K562 (cell line): ENCODE results near the gene TTC23L. TPM values are rescaled to one million over a fixed set of nuclear protein-coding genes. Genes with fewer than 3 reads are reported as not detected.

Source experiments
- DMBX1 ChIP-seq: fragments of 250-450 bp; sonication (Bioruptor Pico); IDR thresholded peaks from 2 replicates; pipeline ENCODE4 v1.8.0; 2022; ENCODE audit warnings: inconsistent platforms, mild to moderate bottlenecking, moderate library complexity, borderline replicate concordance
- DPF2 ChIP-seq: fragments of 450-650 bp; IDR thresholded peaks from 2 replicates; pipeline ENCODE4 v1.6.1; 2016
- ETS1 ChIP-seq: conservative IDR thresholded peaks from 2 replicates; pipeline ENCODE4 v1.6.1; 2011; ENCODE audit warnings: low read depth, mild to moderate bottlenecking, low read length; ENCODE audit not compliant: control insufficient read depth
- FOXA3 ChIP-seq, 2 experiments: fragments of 450-650 bp in 1 of 2; sonication (generic) in 1 of 2; formaldehyde crosslinking; IDR thresholded peaks in 1 of 2; conservative IDR thresholded peaks in 1 of 2; 2 replicates each; pipeline versions ENCODE4 v1.4.0 to v1.8.0; 2020 to 2022; ENCODE audit warnings: mild to moderate bottlenecking in 2 of 2, missing genetic modification reagents in 1 of 2
- FOXM1 ChIP-seq, 2 experiments: fragments of 450-650 bp in 1 of 2; sonication (generic) in 1 of 2; formaldehyde crosslinking in 1 of 2; IDR thresholded peaks; 2 replicates each; pipeline versions ENCODE4 v1.6.1 to v1.9.0; 2017 to 2022; ENCODE audit warnings: low read depth in 2 of 2, mild to moderate bottlenecking in 2 of 2, missing genetic modification reagents in 1 of 2, moderate library complexity in 1 of 2
- HEY1 ChIP-seq: fragments of 250-450 bp; sonication (Bioruptor Pico); IDR thresholded peaks from 2 replicates; pipeline ENCODE4 v1.5.0; 2020; ENCODE audit warnings: mild to moderate bottlenecking, moderate library complexity, borderline replicate concordance
- IFI16 ChIP-seq: fragments of 250-450 bp; sonication (Bioruptor Pico); IDR thresholded peaks from 2 replicates; pipeline ENCODE4 v2.1.2; 2022; ENCODE audit warnings: mild to moderate bottlenecking, inconsistent platforms
- JUND ChIP-seq, 2 experiments: IDR thresholded peaks; 2 replicates in 1 of 2; 3 replicates in 1 of 2; pipeline ENCODE4 v1.6.1; 2011; ENCODE audit warnings: borderline replicate concordance in 2 of 2, low read depth in 2 of 2, low read length in 2 of 2, improper control_type of control experiment in 1 of 2, missing biosample characterization in 1 of 2, missing genetic modification characterization in 1 of 2, missing genetic modification reagents in 1 of 2
- LARP7 ChIP-seq: fragments of 450-650 bp; IDR thresholded peaks from 2 replicates; pipeline ENCODE4 v1.6.1; 2016
- MEF2A ChIP-seq: IDR thresholded peaks from 2 replicates; pipeline ENCODE4 v1.6.1; 2011; ENCODE audit warnings: low read depth, mild to moderate bottlenecking, low read length, moderate library complexity; ENCODE audit not compliant: control insufficient read depth
- MXI1 ChIP-seq: IDR thresholded peaks from 2 replicates; pipeline ENCODE4 v1.6.1; 2011; ENCODE audit warnings: low read depth, mild to moderate bottlenecking, improper control_type of control experiment, low read length
- NCOR1 ChIP-seq: fragments of 450-650 bp; IDR thresholded peaks from 2 replicates; pipeline ENCODE4 v1.6.1; 2016; ENCODE audit warnings: mild to moderate bottlenecking, moderate library complexity
- NELFE ChIP-seq: IDR thresholded peaks from 2 replicates; pipeline ENCODE4 v1.6.1; 2011; ENCODE audit warnings: mild to moderate bottlenecking; ENCODE audit not compliant: insufficient read depth, insufficient read length
- NFATC3 ChIP-seq: fragments of 450-650 bp; IDR thresholded peaks from 2 replicates; pipeline ENCODE4 v1.6.1; 2017; ENCODE audit warnings: mild to moderate bottlenecking
- NFE2L1 ChIP-seq: fragments of 450-650 bp; IDR thresholded peaks from 2 replicates; pipeline ENCODE4 v1.6.1; 2016; ENCODE audit warnings: missing genetic modification characterization, low read depth, mild to moderate bottlenecking, missing compliant biosample characterization, moderate library complexity, borderline replicate concordance
- NRF1 ChIP-seq, 2 experiments: fragments of 450-650 bp; IDR thresholded peaks in 1 of 2; conservative IDR thresholded peaks in 1 of 2; 2 replicates each; pipeline ENCODE4 v1.6.1; 2014; ENCODE audit warnings: mild to moderate bottlenecking in 2 of 2
- PBX2 ChIP-seq, 2 experiments: IDR thresholded peaks in 1 of 2; conservative IDR thresholded peaks in 1 of 2; 2 replicates each; pipeline ENCODE4 v1.6.1; 2016; ENCODE audit warnings: low read depth in 2 of 2, mild to moderate bottlenecking in 1 of 2, missing compliant biosample characterization in 1 of 2, missing genetic modification characterization in 1 of 2, moderate library complexity in 1 of 2
- RBM14 ChIP-seq: fragments of 200-400 bp; formaldehyde crosslinking; IDR thresholded peaks from 2 replicates; pipeline ENCODE4 v1.6.1; 2018; ENCODE audit warnings: low read depth, mild to moderate bottlenecking, low read length, moderate library complexity, borderline replicate concordance; ENCODE audit not compliant: insufficient read depth
- SMAD3 ChIP-seq: fragments of 450-650 bp; formaldehyde crosslinking; conservative IDR thresholded peaks from 2 replicates; pipeline ENCODE4 v1.4.0; 2020; ENCODE audit warnings: mild to moderate bottlenecking
- TAF9B ChIP-seq: fragments of 450-650 bp; IDR thresholded peaks from 2 replicates; pipeline ENCODE4 v1.6.1; 2018; ENCODE audit warnings: mild to moderate bottlenecking; ENCODE audit not compliant: partially characterized antibody
- TFAM ChIP-seq: fragments of 250-450 bp; sonication (Bioruptor Pico); conservative IDR thresholded peaks from 2 replicates; pipeline ENCODE4 v1.5.0; 2021; ENCODE audit warnings: mild to moderate bottlenecking, moderate library complexity
- ZBED1 ChIP-seq: IDR thresholded peaks from 2 replicates; pipeline ENCODE4 v1.6.1; 2014
- ZNF316 ChIP-seq: fragments of 450-650 bp; IDR thresholded peaks from 2 replicates; pipeline ENCODE4 v1.6.1; 2016
- ZNF436 ChIP-seq: fragments of 250-450, 450-650 bp; sonication (Bioruptor Pico); formaldehyde crosslinking; IDR thresholded peaks from 2 replicates; pipeline ENCODE4 v1.7.0; 2020; ENCODE audit warnings: mild to moderate bottlenecking
- ZNF778 ChIP-seq: fragments of 450-650 bp; formaldehyde crosslinking; IDR thresholded peaks from 2 replicates; pipeline ENCODE4 v1.4.0; 2020; ENCODE audit warnings: mild to moderate bottlenecking, moderate library complexity
- ZSCAN32 ChIP-seq: fragments of 450-650 bp; formaldehyde crosslinking; IDR thresholded peaks from 2 replicates; pipeline ENCODE4 v1.4.0; 2020; ENCODE audit warnings: mild to moderate bottlenecking, moderate library complexity
- polyA plus RNA-seq, 8 experiments: library from polyadenylated mRNA; depleted of rRNA in 4 of 8; stranded (reverse) in 5 of 8; unstranded in 3 of 8; fragments of >200 nt; fragmentation: Nextera tagmentation in 2 of 8; fragmentation: Illumina TruSeq in 1 of 8; extraction: Ambion mirVana in 2 of 8; extraction: Trizol in 1 of 8; gene quantifications; 2 replicates each; pipeline versions ENCODE4 v1.2.1 to v1.2.3, GENCODE V29; 2011 to 2014; ENCODE audit warnings: inconsistent platforms in 1 of 8, missing spikeins in 1 of 8
- total RNA-seq, 7 experiments: library from RNA; depleted of rRNA in 6 of 7; stranded (reverse); fragments of >200 nt in 6 of 7; fragmentation: Illumina TruSeq in 2 of 7; extraction: Trizol in 2 of 7; gene quantifications; 2 replicates each; pipeline versions ENCODE4 v1.2.1 to v1.2.3, GENCODE V29; 2011 to 2021; ENCODE audit warnings: low replicate concordance in 1 of 7

Gene TTC23L
- total and polyA plus RNA-seq, 9 of the 15 experiments (the other 6 are each of a cell fraction or from before 2014, with no cell fraction given) = 0.03 to 0.32 (median 0.14) TPM; not detected in 2

GRCh38 chr5:34866989-34867471, 28.1 kb downstream of the TTC23L start (continued):
- no peak for TF ChIP-seq FOXM1 (IDR thresholded peaks at IDR 0.05; ENCODE audit: low read depth)
- no peak for TF ChIP-seq FOXM1 (CRISPR knock-in tag; IDR thresholded peaks at IDR 0.05; ENCODE audit: low read depth)
- no peak for TF ChIP-seq TFAM
- TF ChIP-seq JUND (IDR thresholded peaks at IDR 0.05; ENCODE audit: borderline replicate concordance, low read depth, low read length) = peak; percentile 81
- TF ChIP-seq JUND (tag; IDR thresholded peaks at IDR 0.05; ENCODE audit: borderline replicate concordance, low read depth, low read length) = peak; percentile 80; the same call in 2 of the 3 replicates
- no peak for TF ChIP-seq ZNF436 (CRISPR knock-in tag)
- peak; percentile 97 for TF ChIP-seq NFE2L1 (tag)
- TF ChIP-seq ZSCAN32 (CRISPR knock-in tag) = no peak
- TF ChIP-seq ETS1 = no peak
- no peak for TF ChIP-seq FOXA3 (CRISPR knock-in tag; conservative IDR thresholded peaks at IDR 0.05 in 1 of 2, IDR thresholded peaks at IDR 0.05 in 1 of 2)
- peak; percentile 76 for TF ChIP-seq NCOR1
- no peak for TF ChIP-seq NFATC3
- TF ChIP-seq RBM14 = no peak
- TF ChIP-seq DPF2 = peak; percentile 97
- TF ChIP-seq LARP7 = no peak
- TF ChIP-seq IFI16 (CRISPR knock-in tag) = no peak
- TF ChIP-seq DMBX1 (CRISPR knock-in tag) = peak; percentile 87; the same call in 1 of the 2 replicates
- no peak for TF ChIP-seq PBX2 (CRISPR knock-in tag; IDR thresholded peaks at IDR 0.05; ENCODE audit: low read depth)
- TF ChIP-seq PBX2 (tag; conservative IDR thresholded peaks at IDR 0.05; ENCODE audit: low read depth) = no peak
- TF ChIP-seq ZNF778 = no peak
- no peak for TF ChIP-seq NELFE
- 0 out of 2 replicates have a peak, but pooled peaks have one; percentile 17 for TF ChIP-seq SMAD3
- TF ChIP-seq NRF1 (conservative IDR thresholded peaks at IDR 0.05 in 1 of 2, IDR thresholded peaks at IDR 0.05 in 1 of 2) = peak in 1 of 2 experiments; percentile 27; a peak in 2 of 4 replicates
- TF ChIP-seq MXI1 = no peak
- TF ChIP-seq ZNF316 = peak; percentile 99
- peak; percentile 71 for TF ChIP-seq TAF9B
- no peak; the same call in 1 of the 2 replicates for TF ChIP-seq HEY1 (CRISPR knock-in tag)
- no peak for TF ChIP-seq ZBED1
- TF ChIP-seq MEF2A = no peak
